RWPE2 (cell line): ENCODE measurements around the gene NOCT.

ENCODE experiments used
- ATAC-seq: fragments of 200-7000 bp; cut with Tn5 transposase; 3 replicates; pipeline ENCODE4 v1.9.1; 2021; ENCODE audit warnings: low read depth
- DNase-seq: peaks from one replicate; pipeline ENCODE4 v3.0.0-alpha.2; 2020; ENCODE audit warnings: low spot score
- H3K27ac ChIP-seq: fragments of 450-650 bp; 2 replicates; pipeline ENCODE4 v1.5.1; 2017; ENCODE audit warnings: mild to moderate bottlenecking; ENCODE audit not compliant: poor library complexity, severe bottlenecking
- H3K27me3 ChIP-seq: fragments of 250-450 bp; sonication (Bioruptor Pico); 2 replicates; pipeline ENCODE4 v1.5.1; 2021; ENCODE audit warnings: mild to moderate bottlenecking, moderate library complexity; ENCODE audit not compliant: insufficient read depth, poor library complexity, severe bottlenecking
- H3K36me3 ChIP-seq: fragments of 250-450 bp; sonication (Bioruptor Pico); 2 replicates; pipeline ENCODE4 v1.5.1; 2020; ENCODE audit warnings: low read depth, mild to moderate bottlenecking, moderate library complexity
- H3K4me1 ChIP-seq: fragments of 250-450 bp; sonication (Bioruptor Pico); 2 replicates; pipeline ENCODE4 v1.5.1; 2021; ENCODE audit warnings: mild to moderate bottlenecking, moderate library complexity; ENCODE audit not compliant: insufficient read depth, poor library complexity, severe bottlenecking
- H3K4me3 ChIP-seq: fragments of 250-450 bp; sonication (Bioruptor Pico); 2 replicates; pipeline ENCODE4 v1.5.1; 2021; ENCODE audit warnings: mild to moderate bottlenecking, moderate library complexity; ENCODE audit not compliant: severe bottlenecking
- H3K9me3 ChIP-seq: fragments of 250-450 bp; sonication (Bioruptor Pico); 2 replicates; pipeline ENCODE4 v1.5.1; 2021; ENCODE audit warnings: mild to moderate bottlenecking, moderate library complexity; ENCODE audit not compliant: severe bottlenecking
- CTCF ChIP-seq: fragments of 450-650 bp; IDR thresholded peaks from one replicate; pipeline ENCODE4 v1.5.1; 2017; ENCODE audit warnings: mild to moderate bottlenecking, moderate library complexity; ENCODE audit not compliant: poor library complexity, severe bottlenecking

Gene NOCT

GRCh38 chr4:138976526-138976925, 39.1 kb upstream of the NOCT start:
- TF ChIP-seq CTCF: no peak

GRCh38 chr4:138977524-138977923, 38.1 kb upstream of the NOCT start:
- no peak for TF ChIP-seq CTCF

More at GRCh38 chr4:138976526-138976925, 39.1 kb upstream of the NOCT start:
- H3K4me1 ChIP-seq: no peaks in the 10 kb centered on the region
- H3K9me3 ChIP-seq: no peaks in the 10 kb centered on the region
- H3K27ac ChIP-seq: no peak overlapping the region
- no peaks in the 10 kb centered on the region for H3K36me3 ChIP-seq
- H3K27me3 ChIP-seq: no peaks in the 10 kb centered on the region
- DNase-seq: no peak
- no peak overlapping the region for H3K4me3 ChIP-seq
- ATAC-seq: no peak

GRCh38 chr4:138978028-138978585, 37.5 kb upstream of the NOCT start:
- Histone ChIP-seq H3K27ac (no peak overlapping the region), H3K9me3 (no peaks in the 10 kb centered on the region), H3K4me3 (no peak overlapping the region), H3K36me3 (no peaks in the 10 kb centered on the region), H3K4me1 (peaks cover 6% of the 10 kb centered on the region), H3K27me3 (no peaks in the 10 kb centered on the region)
- DNase-seq (no peak), ATAC-seq (no peak)
- no peak for TF ChIP-seq CTCF

More at GRCh38 chr4:138977524-138977923, 38.1 kb upstream of the NOCT start:
- Histone ChIP-seq H3K27me3 (no peaks in the 10 kb centered on the region), H3K4me1 (peaks cover 6% of the 10 kb centered on the region), H3K36me3 (no peaks in the 10 kb centered on the region), H3K9me3 (no peaks in the 10 kb centered on the region), H3K4me3 (no peak overlapping the region), H3K27ac (no peak overlapping the region)
- no peak for DNase-seq
- ATAC-seq: no peak

GRCh38 chr4:138978600-138978999, 37.0 kb upstream of the NOCT start:
- no peak for ATAC-seq
- TF ChIP-seq CTCF: no peak
- no peak for DNase-seq
- Histone ChIP-seq H3K36me3 (no peaks in the 10 kb centered on the region), H3K4me3 (no peak overlapping the region), H3K9me3 (no peaks in the 10 kb centered on the region), H3K27ac (no peak overlapping the region), H3K4me1 (peaks cover 6% of the 10 kb centered on the region), H3K27me3 (no peaks in the 10 kb centered on the region)

- H3K9me3 ChIP-seq: no peaks in the 10 kb centered on the region
- DNase-seq (no peak), ATAC-seq (no peak)
- no peak overlapping the region for H3K4me3 ChIP-seq
- no peak for TF ChIP-seq CTCF
- H3K36me3 ChIP-seq: no peaks in the 10 kb centered on the region
- no peak overlapping the region for H3K27ac ChIP-seq
- no peaks in the 10 kb centered on the region for H3K27me3 ChIP-seq
- peaks cover 6% of the 10 kb centered on the region for H3K4me1 ChIP-seq
Observed at GRCh38 chr4:138979742-138980141, 35.8 kb upstream of the NOCT start.
